Fibroblast of lung (primary cell): ENCODE data around the gene HECW1. TPM values are rescaled to one million over a fixed set of nuclear protein-coding genes. Genes with fewer than 3 reads are reported as not detected.

ENCODE experiments used
- DNase-seq, 2 donors: peaks; one replicate each; pipeline versions ENCODE4 v3.0.0 to v3.0.0-alpha.2; 2010; ENCODE audit warnings: low read depth in 2 of 2
- H2AFZ ChIP-seq: 2 replicates; pipeline ENCODE4 v1.5.1; 2012; ENCODE audit warnings: low read length, control low read depth, inconsistent platforms
- H3K27ac ChIP-seq: 2 replicates; pipeline ENCODE4 v1.5.1; 2011; ENCODE audit warnings: low read length, control low read depth; ENCODE audit not compliant: insufficient read depth
- H3K27me3 ChIP-seq: 2 replicates; pipeline ENCODE4 v1.5.1; 2011; ENCODE audit warnings: mild to moderate bottlenecking, low read length; ENCODE audit not compliant: control insufficient read depth, insufficient read depth
- H3K36me3 ChIP-seq: 2 replicates; pipeline ENCODE4 v1.5.1; 2011; ENCODE audit warnings: low read length; ENCODE audit not compliant: control insufficient read depth, insufficient read depth
- H3K4me1 ChIP-seq: 2 replicates; pipeline ENCODE4 v1.5.1; 2011; ENCODE audit warnings: low read length; ENCODE audit not compliant: control insufficient read depth, insufficient read depth; ENCODE audit errors: extremely low read depth
- H3K4me2 ChIP-seq: 2 replicates; pipeline ENCODE4 v1.5.1; 2011; ENCODE audit warnings: low read length, control low read depth; ENCODE audit not compliant: insufficient read depth; ENCODE audit errors: extremely low read depth
- H3K4me3 ChIP-seq, 4 experiments: fragments of 200-600 bp in 1 of 4; sonication (generic) in 1 of 4; replicated peaks in 1 of 4; 2 replicates each; pipeline ENCODE4 v1.5.1; 2011 to 2016; ENCODE audit warnings: low read length in 4 of 4, low read depth in 3 of 4, mild to moderate bottlenecking in 3 of 4, control low read depth in 2 of 4, inconsistent platforms in 1 of 4, mixed read lengths in 1 of 4; ENCODE audit not compliant: insufficient read depth in 1 of 4; ENCODE audit errors: control extremely low read depth in 1 of 4
- H3K79me2 ChIP-seq: 2 replicates; pipeline ENCODE4 v1.5.1; 2012; ENCODE audit warnings: mild to moderate bottlenecking, low read length, inconsistent platforms; ENCODE audit not compliant: control insufficient read depth, insufficient read depth
- H3K9ac ChIP-seq: 2 replicates; pipeline ENCODE4 v1.5.1; 2011; ENCODE audit warnings: mild to moderate bottlenecking, low read length, control low read depth; ENCODE audit not compliant: insufficient read depth
- H3K9me3 ChIP-seq: 2 replicates; pipeline ENCODE4 v1.5.1; 2012; ENCODE audit warnings: low read depth, low read length; ENCODE audit not compliant: control insufficient read depth, insufficient read depth
- H4K20me1 ChIP-seq: 2 replicates; pipeline ENCODE4 v1.5.1; 2011; ENCODE audit warnings: low read length; ENCODE audit not compliant: control insufficient read depth, insufficient read depth; ENCODE audit errors: extremely low read depth
- CTCF ChIP-seq, 2 donors: IDR thresholded peaks in 1 of 2; conservative IDR thresholded peaks in 1 of 2; 1 replicate in 1 of 2; 2 replicates in 1 of 2; pipeline ENCODE4 v1.5.1; 2011 to 2012; ENCODE audit warnings: low read length in 2 of 2, control low read depth in 1 of 2, inconsistent platforms in 1 of 2, low read depth in 1 of 2, mild to moderate bottlenecking in 1 of 2
- EZH2 ChIP-seq: IDR thresholded peaks from 2 replicates; pipeline ENCODE4 v1.5.1; 2012; ENCODE audit warnings: low read length, control low read depth, mild to moderate bottlenecking; ENCODE audit errors: missing control alignments
- polyA plus RNA-seq, 2 donors: library from polyadenylated mRNA; depleted of rRNA in 1 of 2; stranded (reverse) in 1 of 2; unstranded in 1 of 2; fragments of >200 nt; gene quantifications; 2 replicates each; pipeline ENCODE4 v1.2.1, GENCODE V29; 2011 to 2012; ENCODE audit warnings: missing spikeins in 1 of 2
- total RNA-seq: library from RNA; depleted of rRNA; stranded (reverse); fragments of >200 nt; gene quantifications from 2 replicates; pipeline ENCODE4 v1.2.1, GENCODE V29; 2014

The HECW1 gene
- total and polyA plus RNA-seq, 2 donors (not counting 1 experiment from before 2014, with no cell fraction given), result 1.1 to 6.1 TPM

- Histone ChIP-seq H3K79me2 (no peaks in the 10 kb centered on the region), H3K4me2 (no peak overlapping the region), H3K4me3 (no peak overlapping the region), H4K20me1 (no peaks in the 10 kb centered on the region), H3K9me3 (no peaks in the 10 kb centered on the region), H3K9ac (no peak overlapping the region), H2AFZ (no peak overlapping the region), H3K27ac (no peak overlapping the region), H3K4me1 (no peaks in the 10 kb centered on the region), H3K27me3 (no peaks in the 10 kb centered on the region), H3K36me3 (no peaks in the 10 kb centered on the region)
- TF ChIP-seq EZH2 (no peak), CTCF (conservative IDR thresholded peaks at IDR 0.05 in 1 of 2, IDR thresholded peaks at IDR 0.05 in 1 of 2; ENCODE audit: low read depth in 1 of 2, low read length in 2 of 2) (no peak)
- DNase-seq, result no peak
These were observed 19.6 kb upstream of the HECW1 start for GRCh38 chr7:43092819-43093218.

- Histone ChIP-seq H3K79me2 (no peaks in the 10 kb centered on the region), H3K9me3 (no peaks in the 10 kb centered on the region), H3K27ac (no peak overlapping the region), H3K4me2 (no peak overlapping the region), H3K4me3 (no peak overlapping the region), H3K36me3 (no peaks in the 10 kb centered on the region), H3K4me1 (no peaks in the 10 kb centered on the region), H3K27me3 (peaks cover 3% of the 10 kb centered on the region), H2AFZ (no peak overlapping the region), H4K20me1 (no peaks in the 10 kb centered on the region), H3K9ac (no peak overlapping the region)
- TF ChIP-seq EZH2 (no peak), CTCF (conservative IDR thresholded peaks at IDR 0.05 in 1 of 2, IDR thresholded peaks at IDR 0.05 in 1 of 2; ENCODE audit: low read depth in 1 of 2, low read length in 2 of 2) (no peak)
- no peak for DNase-seq
These were observed 15.6 kb upstream of the HECW1 start for GRCh38 chr7:43096875-43097274.

GRCh38 chr7:43099750-43100149 is 12.7 kb upstream of the HECW1 start:
- Histone ChIP-seq H3K27me3 (peaks cover 3% of the 10 kb centered on the region), H4K20me1 (no peaks in the 10 kb centered on the region), H3K4me1 (no peaks in the 10 kb centered on the region), H3K27ac (no peak overlapping the region), H3K79me2 (no peaks in the 10 kb centered on the region), H3K4me3 (no peak overlapping the region), H3K36me3 (no peaks in the 10 kb centered on the region), H2AFZ (no peak overlapping the region), H3K9me3 (no peaks in the 10 kb centered on the region), H3K4me2 (no peak overlapping the region), H3K9ac (no peak overlapping the region)
- TF ChIP-seq CTCF (conservative IDR thresholded peaks at IDR 0.05 in 1 of 2, IDR thresholded peaks at IDR 0.05 in 1 of 2; ENCODE audit: low read depth in 1 of 2, low read length in 2 of 2), result no peak
- no peak for TF ChIP-seq EZH2
- DNase-seq, result no peak
